SK-N-SH (cell line): ENCODE results near the gene JAG1. TPM values are rescaled to one million over a fixed set of nuclear protein-coding genes. Genes with fewer than 3 reads are reported as not detected.

ENCODE experiments used
- CTCF ChIA-PET: fragments of 300-600, 350-600 bp; formaldehyde crosslinking; extraction: SDS; loops from one replicate; lab custom pipeline; 2021; lab: Yijun Ruan, JAX
- POLR2A ChIA-PET: fragments of 350-600 bp; sonication (Branson Sonifier 250); formaldehyde crosslinking; extraction: SDS; loops from one replicate; lab custom pipeline; 2020; ENCODE audit warnings: antibody characterized with exemption, inconsistent platforms; lab: Yijun Ruan, JAX
- DNase-seq: peaks from one replicate; pipeline ENCODE4 v3.0.0; 2012
- H2AFZ ChIP-seq: fragments of 200-600 bp; sonication (generic); 2 replicates; pipeline ENCODE4 v1.8.1; 2016; ENCODE audit warnings: antibody characterized with exemption, mild to moderate bottlenecking, low read depth
- H3F3A ChIP-seq: fragments of 200-600 bp; sonication (generic); replicated peaks from 2 replicates; pipeline ENCODE3; 2016; ENCODE audit warnings: antibody characterized with exemption, mild to moderate bottlenecking; ENCODE audit not compliant: insufficient read depth
- H3K27ac ChIP-seq, 2 experiments: fragments of 200-500 bp in 1 of 2; fragments of 200-600 bp in 1 of 2; sonication (Bioruptor generic) in 1 of 2; sonication (generic), shearing (Covaris generic) in 1 of 2; 2 replicates each; pipeline versions ENCODE4 v1.5.1 to v1.6.1; 2014 to 2016; ENCODE audit warnings: low read depth in 2 of 2, inconsistent platforms in 1 of 2, low read length in 1 of 2, mild to moderate bottlenecking in 1 of 2, mixed read lengths in 1 of 2
- H3K27me3 ChIP-seq: fragments of 200-600 bp; sonication (generic), shearing (Covaris generic); 2 replicates; pipeline ENCODE4 v1.6.1; 2016; ENCODE audit warnings: mixed run types; ENCODE audit not compliant: insufficient read depth
- H3K36me3 ChIP-seq, 2 experiments: fragments of 200-500 bp in 1 of 2; fragments of 200-600 bp in 1 of 2; sonication (Bioruptor generic) in 1 of 2; sonication (generic) in 1 of 2; replicated peaks in 1 of 2; 2 replicates each; pipeline versions ENCODE3 to v1.5.1; 2014 to 2016; ENCODE audit warnings: low read length in 1 of 2, mild to moderate bottlenecking in 1 of 2; ENCODE audit not compliant: insufficient read depth in 2 of 2, control insufficient read depth in 1 of 2
- H3K4me1 ChIP-seq, 2 experiments: fragments of 200-500 bp in 1 of 2; fragments of 200-600 bp in 1 of 2; sonication (Bioruptor generic) in 1 of 2; sonication (generic), shearing (Covaris generic) in 1 of 2; 2 replicates each; pipeline versions ENCODE4 v1.5.1 to v1.6.1; 2014 to 2016; ENCODE audit warnings: low read depth in 1 of 2, low read length in 1 of 2, mixed run types in 1 of 2; ENCODE audit not compliant: insufficient read depth in 2 of 2, control insufficient read depth in 1 of 2
- H3K4me2 ChIP-seq: fragments of 200-600 bp; sonication (generic), shearing (Covaris generic); 2 replicates; pipeline ENCODE4 v1.6.1; 2017; ENCODE audit warnings: mixed run types
- H3K4me3 ChIP-seq, 2 experiments: fragments of 200-500 bp in 1 of 2; fragments of 200-600 bp in 1 of 2; sonication (Bioruptor generic) in 1 of 2; sonication (generic), shearing (Covaris generic) in 1 of 2; 2 replicates each; pipeline versions ENCODE4 v1.5.1 to v1.8.1; 2014 to 2016; ENCODE audit warnings: low read depth in 2 of 2, inconsistent platforms in 1 of 2, low read length in 1 of 2, mild to moderate bottlenecking in 1 of 2, mixed read lengths in 1 of 2, moderate library complexity in 1 of 2
- H3K79me2 ChIP-seq: fragments of 200-600 bp; sonication (generic); 2 replicates; pipeline ENCODE4 v1.8.1; 2017; ENCODE audit warnings: mild to moderate bottlenecking; ENCODE audit not compliant: insufficient read depth
- H3K9ac ChIP-seq: fragments of 200-600 bp; sonication (generic); 2 replicates; pipeline ENCODE4 v1.6.1; 2017; ENCODE audit warnings: mixed run types
- H3K9me2 ChIP-seq: fragments of 200-600 bp; sonication (generic); 2 replicates; pipeline ENCODE4 v1.6.1; 2017; ENCODE audit warnings: mixed run types
- H3K9me3 ChIP-seq: fragments of 200-600 bp; sonication (generic); 2 replicates; pipeline ENCODE4 v1.6.1; 2017; ENCODE audit warnings: mixed run types, mild to moderate bottlenecking, moderate library complexity
- H4K20me1 ChIP-seq: fragments of 200-600 bp; sonication (generic); 2 replicates; pipeline ENCODE4 v1.6.1; 2017; ENCODE audit warnings: mild to moderate bottlenecking, mixed run types; ENCODE audit not compliant: insufficient read depth
- CTCF ChIP-seq: fragments of 200-600 bp; sonication (generic); IDR thresholded peaks from 2 replicates; pipeline ENCODE4 v1.6.1; 2017; ENCODE audit warnings: antibody characterized with exemption, mild to moderate bottlenecking, moderate library complexity
- ELF1 ChIP-seq: IDR thresholded peaks from 2 replicates; pipeline ENCODE4 v1.4.0; 2012
- EP300 ChIP-seq, 2 experiments: IDR thresholded peaks; 2 replicates each; pipeline versions ENCODE4 v1.4.0 to v1.6.1; 2012; ENCODE audit warnings: borderline replicate concordance in 1 of 2, low read depth in 1 of 2, low read length in 1 of 2
- FOXJ3 ChIP-seq: sonication (generic); formaldehyde crosslinking; IDR thresholded peaks from 2 replicates; pipeline ENCODE4 v1.5.1; 2020; ENCODE audit warnings: mild to moderate bottlenecking, missing genetic modification reagents
- GABPA ChIP-seq: IDR thresholded peaks from 2 replicates; pipeline ENCODE4 v1.4.0; 2012; ENCODE audit warnings: low read depth, mild to moderate bottlenecking
- GATA2 ChIP-seq: sonication (generic); formaldehyde crosslinking; IDR thresholded peaks from 2 replicates; pipeline ENCODE4 v1.5.0; 2020; ENCODE audit warnings: mild to moderate bottlenecking, missing genetic modification reagents
- IRF3 ChIP-seq: fragments of 150-350 bp; IDR thresholded peaks from 2 replicates; pipeline ENCODE4 v1.6.1; 2016; ENCODE audit warnings: mild to moderate bottlenecking, low read depth, low read length
- JUND ChIP-seq: IDR thresholded peaks from 2 replicates; pipeline ENCODE4 v1.4.0; 2012
- MXI1 ChIP-seq: IDR thresholded peaks from 2 replicates; pipeline ENCODE4 v1.6.1; 2012; ENCODE audit warnings: mild to moderate bottlenecking, low read depth, low read length, improper control_type of control experiment
- PBX3 ChIP-seq: IDR thresholded peaks from 2 replicates; pipeline ENCODE4; 2012
- POLR2AphosphoS5 ChIP-seq: IDR thresholded peaks from 2 replicates; pipeline ENCODE4 v1.6.1; 2012; ENCODE audit warnings: low read depth, low read length
- RCOR1 ChIP-seq: fragments of 150-350 bp; IDR thresholded peaks from 2 replicates; pipeline ENCODE4 v1.6.1; 2017; ENCODE audit warnings: antibody characterized with exemption, low read length
- RFX5 ChIP-seq: IDR thresholded peaks from 2 replicates; pipeline ENCODE4 v1.6.1; 2012; ENCODE audit warnings: mild to moderate bottlenecking, improper control_type of control experiment, low read length
- RXRA ChIP-seq: IDR thresholded peaks from 2 replicates; pipeline ENCODE4 v1.4.0; 2012; ENCODE audit warnings: low read depth, mild to moderate bottlenecking, borderline replicate concordance
- TAF1 ChIP-seq: IDR thresholded peaks from 2 replicates; pipeline ENCODE4 v1.6.1; 2012; ENCODE audit warnings: low read depth, mild to moderate bottlenecking, low read length, moderate library complexity, borderline replicate concordance
- TEAD4 ChIP-seq: IDR thresholded peaks from 2 replicates; pipeline ENCODE4 v1.4.0; 2012; ENCODE audit warnings: mild to moderate bottlenecking, borderline replicate concordance; ENCODE audit not compliant: insufficient read depth
- YY1 ChIP-seq: IDR thresholded peaks from 2 replicates; pipeline ENCODE4 v1.4.0; 2012; ENCODE audit warnings: low read depth, mild to moderate bottlenecking
- ZBTB33 ChIP-seq: IDR thresholded peaks from 2 replicates; pipeline ENCODE4 v1.4.0; 2012; ENCODE audit warnings: low read depth, borderline replicate concordance
- WGBS: methylation state at CpG from one replicate; pipeline ENCODE4 v1.1.6; 2017; ENCODE audit warnings: low lambda C conversion rate; 5-methylcytosine and 5-hydroxymethylcytosine counted together
- polyA plus RNA-seq, 3 experiments: library from polyadenylated mRNA; depleted of rRNA; stranded (reverse); fragments of >200 nt; gene quantifications; 2 replicates each; pipeline ENCODE4 v1.2.3, GENCODE V29; 2012

The JAG1 gene
- polyA plus RNA-seq, 1 of the 3 experiments (the other 2 are of a cell fraction), result 6.0 TPM

- H3K27me3 ChIP-seq, result no peaks in the 10 kb centered on the region
- 94% methylated on average over 9 of the region's 9 CpGs for WGBS
- CTCF ChIA-PET, result interaction anchor here (1.2 to 2.6 kb wide), 2 partner anchors 14 to 47 kb away, joined by 3 to 10 read pairs; no protein-coding TSS in a partner anchor
Observed at GRCh38 chr20:10629946-10630650, 43.7 kb downstream of the JAG1 start.

GRCh38 chr20:10626896-10627295 is 46.9 kb downstream of the JAG1 start:
- TF ChIP-seq CTCF (no peak), TEAD4 (no peak), PBX3 (no peak), RXRA (no peak), ZBTB33 (no peak), IRF3 (no peak)
- TF ChIP-seq, all 33 proteins: peak for 0
- H3K4me1 ChIP-seq, result peaks cover 7 to 8% of the 10 kb centered on the region in 2 experiments; a peak in 2 of 4 replicates
- no peaks in the 10 kb centered on the region for H3K79me2 ChIP-seq
- no peak overlapping the region for H3K27ac ChIP-seq
- 91% methylated on average over 3 of the region's 3 CpGs for WGBS
- no peaks in the 10 kb centered on the region for H4K20me1 ChIP-seq
- no peaks in the 10 kb centered on the region for H3K9me2 ChIP-seq
- no peak overlapping the region for H3K4me2 ChIP-seq
- no peak overlapping the region for H3K9ac ChIP-seq
- H3K36me3 ChIP-seq, result no peaks in the 10 kb centered on the region
- H3K4me3 ChIP-seq, result no peak overlapping the region
- ChIA-PET POLR2A (no interaction called here), CTCF (interaction anchor here (2.3 kb wide), 1 partner anchor 10 kb away, joined by 7 read pairs; no protein-coding TSS in a partner anchor)
- no peaks in the 10 kb centered on the region for H3K27me3 ChIP-seq
- peaks cover 21% of the 10 kb centered on the region for H3F3A ChIP-seq
- no peak for DNase-seq
- H2AFZ ChIP-seq, result no peak overlapping the region
- no peaks in the 10 kb centered on the region for H3K9me3 ChIP-seq

More at GRCh38 chr20:10629946-10630650, 43.7 kb downstream of the JAG1 start:
- Histone ChIP-seq H3K9me3 (no peaks in the 10 kb centered on the region), H3K4me3 (no peak overlapping the region), H3F3A (peaks cover 12% of the 10 kb centered on the region), H4K20me1 (no peaks in the 10 kb centered on the region), H3K4me1 (peaks cover under 1 to 7% of the 10 kb centered on the region in 2 experiments), H3K27ac (no peak overlapping the region), H3K36me3 (no peaks in the 10 kb centered on the region), H3K4me2 (no peak overlapping the region), H3K9me2 (no peaks in the 10 kb centered on the region), H2AFZ (no peak overlapping the region), H3K79me2 (no peaks in the 10 kb centered on the region), H3K9ac (no peak overlapping the region)
- POLR2A ChIA-PET, result no interaction called here
- DNase-seq, result no peak
- TF ChIP-seq YY1 (no peak), FOXJ3 (no peak), EP300 (IDR thresholded peaks at IDR 0.05; ENCODE audit: borderline replicate concordance in 1 of 2, low read depth in 1 of 2, low read length in 1 of 2) (no peak), GATA2 (CRISPR knock-in tag) (no peak), RFX5 (no peak), JUND (no peak), GABPA (no peak), TAF1 (no peak), POLR2AphosphoS5 (no peak), ELF1 (no peak), MXI1 (no peak), RCOR1 (no peak)
- TF ChIP-seq, all 33 proteins: peak for 0
